ENCODE results near the gene TRAIP. TPM values are rescaled to one million over a fixed set of nuclear protein-coding genes. Genes with fewer than 3 reads are reported as not detected.
"Not testable (repeated sequence)": the region's sequence is repeated elsewhere in the genome, so short reads cannot be mapped to it uniquely, and the experiment has no call there.

TRAIP gene
- total RNA-seq, 1 experiment from 2014 or later, result 12.8 TPM

GRCh38 chr3:49823131-49823530 lies 33.2 kb downstream of the TRAIP start:
- DNase-seq (ENCODE audit: low spot score), result not testable (repeated sequence)

- DNase-seq (ENCODE audit: low spot score), result peak; percentile 70
Measured at GRCh38 chr3:49813497-49814174, 42.7 kb downstream of the TRAIP start, which contains the start of gene UBA7. Gene UBA7, minus strand, starts transcription at chr3:49813953. Its CDS starts 166 bp downstream, at chr3:49813787.

GRCh38 chr3:49812916-49813496 lies 43.4 kb downstream of the TRAIP start:
- no peak for DNase-seq (ENCODE audit: low spot score)

- no peak for DNase-seq (ENCODE audit: low spot score)
Measured at GRCh38 chr3:49807431-49808114, 48.8 kb downstream of the TRAIP start.

GRCh38 chr3:49806850-49807249 lies 49.5 kb downstream of the TRAIP start:
- no peak for DNase-seq (ENCODE audit: low spot score)

- no peak for DNase-seq (ENCODE audit: low spot score)
Measured at GRCh38 chr3:49805897-49806701, 50.3 kb downstream of the TRAIP start.

- DNase-seq (ENCODE audit: low spot score), result no peak
Measured at GRCh38 chr3:49805367-49805782, 51.0 kb downstream of the TRAIP start.

GRCh38 chr3:49804141-49805041 lies 52.0 kb downstream of the TRAIP start:
- no peak for DNase-seq (ENCODE audit: low spot score)

GRCh38 chr3:49803465-49804140 lies 52.8 kb downstream of the TRAIP start:
- peak; percentile 12 for DNase-seq (ENCODE audit: low spot score)

- DNase-seq (ENCODE audit: low spot score), result peak; percentile 69
Measured at GRCh38 chr3:49802719-49803464, 53.5 kb downstream of the TRAIP start, which contains the start of gene INKA1. Gene INKA1, plus strand, starts transcription at chr3:49803261. Its CDS starts 132 bp downstream, at chr3:49803393.

- DNase-seq (ENCODE audit: low spot score), result no peak
Measured at GRCh38 chr3:49801160-49801559, 55.2 kb downstream of the TRAIP start.

- DNase-seq (ENCODE audit: low spot score), result peak; percentile 49
Measured at GRCh38 chr3:49799761-49800160, 56.6 kb downstream of the TRAIP start, which contains the start of gene CDHR4. Gene CDHR4, minus strand, starts transcription at chr3:49799873. Its CDS starts 61 bp downstream, at chr3:49799812.

- no peak for DNase-seq (ENCODE audit: low spot score)
Measured at GRCh38 chr3:49799105-49799504, 57.3 kb downstream of the TRAIP start.

GRCh38 chr3:49794926-49795905 lies 61.1 kb downstream of the TRAIP start:
- no peak for DNase-seq (ENCODE audit: low spot score)

GRCh38 chr3:49794431-49794830 lies 61.9 kb downstream of the TRAIP start:
- DNase-seq (ENCODE audit: low spot score), result no peak

GRCh38 chr3:49793486-49794085 lies 62.8 kb downstream of the TRAIP start:
- no peak for DNase-seq (ENCODE audit: low spot score)

- DNase-seq (ENCODE audit: low spot score), result no peak
Measured at GRCh38 chr3:49792371-49793150, 63.8 kb downstream of the TRAIP start.

All from A172 (cell line).